WTC11 (cell line): ENCODE measurements around the gene POMGNT2. TPM values are rescaled to one million over a fixed set of nuclear protein-coding genes. Genes with fewer than 3 reads are reported as not detected.

Experiments used
- ATAC-seq: fragments of 200-7000 bp; cut with Tn5 transposase; 2 replicates; pipeline ENCODE4 v1.10.0; 2021; ENCODE audit warnings: mild to moderate bottlenecking, moderate library complexity
- CTCF ChIA-PET: fragments of 300-600 bp; sonication (Branson Sonifier 250); formaldehyde crosslinking; loops from one replicate; lab custom pipeline; 2021; ENCODE audit warnings: antibody characterized with exemption; lab: Charles Lee
- POLR2A ChIA-PET: fragments of 350-600 bp; sonication (Branson Sonifier 250); formaldehyde crosslinking; loops from one replicate; lab custom pipeline; 2021; ENCODE audit warnings: antibody characterized with exemption; lab: Charles Lee
- DNase-seq: peaks from one replicate; pipeline ENCODE4 v3.0.0; 2021; ENCODE audit warnings: low spot score
- H3K27ac Mint-ChIP-seq: 2 replicates; pipeline ENCODE4 v1.8.0; 2021; ENCODE audit warnings: mixed read lengths
- H3K27me3 Mint-ChIP-seq: 2 replicates; pipeline ENCODE4 v1.8.0; 2021; ENCODE audit warnings: low read depth, mild to moderate bottlenecking, moderate library complexity, mixed read lengths
- H3K36me3 Mint-ChIP-seq: 2 replicates; pipeline ENCODE4 v1.8.0; 2021; ENCODE audit warnings: mixed read lengths
- H3K4me1 Mint-ChIP-seq: 2 replicates; pipeline ENCODE4 v1.8.0; 2022; ENCODE audit warnings: mixed read lengths
- H3K4me3 Mint-ChIP-seq: 2 replicates; pipeline ENCODE4 v1.8.0; 2021; ENCODE audit warnings: mild to moderate bottlenecking, moderate library complexity, mixed read lengths
- H3K9me3 Mint-ChIP-seq: 2 replicates; pipeline ENCODE4 v1.8.0; 2021; ENCODE audit warnings: mixed read lengths
- CBFB ChIP-seq: sonication (generic); formaldehyde crosslinking; IDR thresholded peaks from 2 replicates; pipeline ENCODE4 v1.8.1; 2022; ENCODE audit warnings: mild to moderate bottlenecking, low read depth, missing genetic modification reagents
- E2F1 ChIP-seq: sonication (generic); formaldehyde crosslinking; IDR thresholded peaks from 2 replicates; pipeline ENCODE4 v1.8.0; 2022; ENCODE audit warnings: mild to moderate bottlenecking, missing genetic modification reagents
- E2F4 ChIP-seq: sonication (generic); formaldehyde crosslinking; IDR thresholded peaks from 2 replicates; pipeline ENCODE4 v1.8.1; 2022; ENCODE audit warnings: low read depth, mild to moderate bottlenecking, moderate library complexity, missing genetic modification reagents, borderline replicate concordance
- ETV6 ChIP-seq: sonication (generic); formaldehyde crosslinking; IDR thresholded peaks from 2 replicates; pipeline ENCODE4 v1.8.1; 2022; ENCODE audit warnings: mild to moderate bottlenecking, missing genetic modification reagents
- GRHL2 ChIP-seq: fragments of 250-450 bp; sonication (Bioruptor Pico); IDR thresholded peaks from 2 replicates; pipeline ENCODE4 v1.8.0; 2022; ENCODE audit warnings: mild to moderate bottlenecking, moderate library complexity; ENCODE audit not compliant: insufficient replicate concordance, severe bottlenecking
- HMGA2 ChIP-seq: fragments of 250-450 bp; sonication (Bioruptor Pico); IDR thresholded peaks from 2 replicates; pipeline ENCODE4 v1.4.0; 2021; ENCODE audit warnings: mild to moderate bottlenecking, moderate library complexity
- IRF2 ChIP-seq: sonication (generic); formaldehyde crosslinking; IDR thresholded peaks from 2 replicates; pipeline ENCODE4 v1.8.0; 2022; ENCODE audit warnings: low read depth, missing genetic modification reagents, borderline replicate concordance
- NFATC4 ChIP-seq: fragments of 250-450 bp; sonication (Bioruptor Pico); IDR thresholded peaks from 2 replicates; pipeline ENCODE4 v1.9.0; 2021; ENCODE audit warnings: mild to moderate bottlenecking
- NR1H2 ChIP-seq: sonication (generic); formaldehyde crosslinking; IDR thresholded peaks from 2 replicates; pipeline ENCODE4 v1.9.0; 2021; ENCODE audit warnings: mild to moderate bottlenecking, moderate library complexity, missing genetic modification reagents
- NR2C2 ChIP-seq: sonication (generic); formaldehyde crosslinking; IDR thresholded peaks from 2 replicates; pipeline ENCODE4 v1.8.0; 2022; ENCODE audit warnings: mild to moderate bottlenecking, missing genetic modification reagents
- NR3C1 ChIP-seq: sonication (generic); formaldehyde crosslinking; conservative IDR thresholded peaks from 2 replicates; pipeline ENCODE4 v1.8.1; 2023; ENCODE audit warnings: low read depth, mild to moderate bottlenecking, missing genetic modification reagents
- SMAD4 ChIP-seq: sonication (generic); formaldehyde crosslinking; IDR thresholded peaks from 2 replicates; pipeline ENCODE4 v1.8.0; 2022; ENCODE audit warnings: mild to moderate bottlenecking, missing genetic modification reagents
- SOX15 ChIP-seq: fragments of 250-450 bp; sonication (Bioruptor Pico); IDR thresholded peaks from 2 replicates; pipeline ENCODE4 v1.9.0; 2021; ENCODE audit warnings: mild to moderate bottlenecking
- ZBTB43 ChIP-seq: sonication (generic); formaldehyde crosslinking; IDR thresholded peaks from 2 replicates; pipeline ENCODE4 v1.8.1; 2023; ENCODE audit warnings: mild to moderate bottlenecking, missing genetic modification reagents
- ZNF121 ChIP-seq: sonication (generic); formaldehyde crosslinking; IDR thresholded peaks from 2 replicates; pipeline ENCODE4 v1.8.0; 2023; ENCODE audit warnings: missing genetic modification reagents
- ZNF232 ChIP-seq: sonication (generic); formaldehyde crosslinking; IDR thresholded peaks from 2 replicates; pipeline ENCODE4 v1.8.0; 2022; ENCODE audit warnings: mild to moderate bottlenecking, missing genetic modification reagents
- ZNF416 ChIP-seq: fragments of 250-450 bp; sonication (Bioruptor Pico); IDR thresholded peaks from 2 replicates; pipeline ENCODE4 v1.9.0; 2021; ENCODE audit warnings: mild to moderate bottlenecking, inconsistent platforms
- total RNA-seq: library from RNA; stranded (reverse); gene quantifications from 3 replicates; pipeline ENCODE4 v1.2.3, GENCODE V29; 2021
- TF ChIP-seq, protein P1 (sequence below): sonication (generic); formaldehyde crosslinking; IDR thresholded peaks from 2 replicates; pipeline ENCODE4 v1.8.1; 2022; ENCODE audit warnings: mild to moderate bottlenecking, moderate library complexity, missing genetic modification reagents
- TF ChIP-seq, protein P2 (sequence below): sonication (generic); formaldehyde crosslinking; IDR thresholded peaks from 2 replicates; pipeline ENCODE4 v1.8.1; 2022; ENCODE audit warnings: low read depth, missing genetic modification reagents, borderline replicate concordance
- TF ChIP-seq, protein P3 (sequence below): sonication (generic); formaldehyde crosslinking; IDR thresholded peaks from 2 replicates; pipeline ENCODE4 v1.8.1; 2023; ENCODE audit warnings: mild to moderate bottlenecking, missing genetic modification reagents, moderate library complexity
- TF ChIP-seq, protein P4 (sequence below): sonication (generic); formaldehyde crosslinking; IDR thresholded peaks from 2 replicates; pipeline ENCODE4 v1.8.1; 2023; ENCODE audit warnings: mild to moderate bottlenecking, missing genetic modification reagents
- TF ChIP-seq, protein P5 (sequence below): sonication (generic); formaldehyde crosslinking; IDR thresholded peaks from 2 replicates; pipeline ENCODE4 v1.8.1; 2023; ENCODE audit warnings: mild to moderate bottlenecking, moderate library complexity, missing genetic modification reagents

POMGNT2 gene
- total RNA-seq, 1 experiment from 2014 or later: 12.5 TPM

DNA sequence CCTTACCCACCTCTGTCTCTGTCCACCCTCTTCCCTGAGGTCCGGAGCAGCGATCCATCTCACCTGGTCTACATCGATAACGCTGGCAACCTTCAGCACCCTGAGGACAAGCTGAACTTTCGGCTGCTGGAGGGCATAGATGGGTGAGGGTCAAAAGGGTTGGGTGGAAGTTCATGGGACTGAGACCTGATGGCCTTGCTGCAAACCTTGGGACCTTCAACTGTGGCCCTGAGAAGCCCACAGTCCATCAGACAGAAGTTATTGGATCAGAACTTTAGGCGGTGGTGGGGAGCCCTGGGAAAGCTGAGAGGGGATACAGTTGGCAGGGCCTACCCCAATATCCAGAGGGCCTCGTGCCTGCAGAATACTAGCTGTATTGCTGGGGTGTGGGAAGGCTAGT lies 50.5 kb downstream of the POMGNT2 start:
- H3K4me3 Mint-ChIP-seq: no peak overlapping the region
- no peak for ATAC-seq
- ChIA-PET CTCF (interaction anchor here (0.6 to 1.6 kb wide), 3 partner anchors 16 to 101 kb away, joined by 3 to 4 read pairs (median 4); no protein-coding TSS in a partner anchor), POLR2A (no interaction called here)
- TF ChIP-seq, protein P1, sequence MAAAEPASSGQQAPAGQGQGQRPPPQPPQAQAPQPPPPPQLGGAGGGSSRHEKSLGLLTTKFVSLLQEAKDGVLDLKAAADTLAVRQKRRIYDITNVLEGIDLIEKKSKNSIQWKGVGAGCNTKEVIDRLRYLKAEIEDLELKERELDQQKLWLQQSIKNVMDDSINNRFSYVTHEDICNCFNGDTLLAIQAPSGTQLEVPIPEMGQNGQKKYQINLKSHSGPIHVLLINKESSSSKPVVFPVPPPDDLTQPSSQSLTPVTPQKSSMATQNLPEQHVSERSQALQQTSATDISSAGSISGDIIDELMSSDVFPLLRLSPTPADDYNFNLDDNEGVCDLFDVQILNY (CRISPR knock-in tag): no peak
- TF ChIP-seq, protein P2, sequence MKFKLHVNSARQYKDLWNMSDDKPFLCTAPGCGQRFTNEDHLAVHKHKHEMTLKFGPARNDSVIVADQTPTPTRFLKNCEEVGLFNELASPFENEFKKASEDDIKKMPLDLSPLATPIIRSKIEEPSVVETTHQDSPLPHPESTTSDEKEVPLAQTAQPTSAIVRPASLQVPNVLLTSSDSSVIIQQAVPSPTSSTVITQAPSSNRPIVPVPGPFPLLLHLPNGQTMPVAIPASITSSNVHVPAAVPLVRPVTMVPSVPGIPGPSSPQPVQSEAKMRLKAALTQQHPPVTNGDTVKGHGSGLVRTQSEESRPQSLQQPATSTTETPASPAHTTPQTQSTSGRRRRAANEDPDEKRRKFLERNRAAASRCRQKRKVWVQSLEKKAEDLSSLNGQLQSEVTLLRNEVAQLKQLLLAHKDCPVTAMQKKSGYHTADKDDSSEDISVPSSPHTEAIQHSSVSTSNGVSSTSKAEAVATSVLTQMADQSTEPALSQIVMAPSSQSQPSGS (CRISPR knock-in tag): no peak
- no peak for TF ChIP-seq NFATC4 (CRISPR knock-in tag)
- no peak for TF ChIP-seq E2F1
- TF ChIP-seq NR1H2: no peak
- no peak for TF ChIP-seq SMAD4 (CRISPR knock-in tag)
- no peak for TF ChIP-seq E2F4 (CRISPR knock-in tag)
- TF ChIP-seq NR2C2 (CRISPR knock-in tag): no peak
- no peak for TF ChIP-seq HMGA2 (CRISPR knock-in tag)
- no peak for TF ChIP-seq SOX15 (CRISPR knock-in tag)
- no peak for TF ChIP-seq ZNF232 (CRISPR knock-in tag)
- no peak for TF ChIP-seq GRHL2 (CRISPR knock-in tag)
- TF ChIP-seq NR3C1 (CRISPR knock-in tag): no peak
- no peak for TF ChIP-seq ZBTB43 (CRISPR knock-in tag)
- TF ChIP-seq IRF2 (CRISPR knock-in tag): no peak
- TF ChIP-seq ZNF416 (CRISPR knock-in tag): no peak
- no peak for TF ChIP-seq ZNF121
- TF ChIP-seq, protein P3, sequence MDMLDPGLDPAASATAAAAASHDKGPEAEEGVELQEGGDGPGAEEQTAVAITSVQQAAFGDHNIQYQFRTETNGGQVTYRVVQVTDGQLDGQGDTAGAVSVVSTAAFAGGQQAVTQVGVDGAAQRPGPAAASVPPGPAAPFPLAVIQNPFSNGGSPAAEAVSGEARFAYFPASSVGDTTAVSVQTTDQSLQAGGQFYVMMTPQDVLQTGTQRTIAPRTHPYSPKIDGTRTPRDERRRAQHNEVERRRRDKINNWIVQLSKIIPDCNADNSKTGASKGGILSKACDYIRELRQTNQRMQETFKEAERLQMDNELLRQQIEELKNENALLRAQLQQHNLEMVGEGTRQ (CRISPR knock-in tag): no peak
- no peak for TF ChIP-seq ETV6
- peaks cover 14% of the 10 kb centered on the region for H3K36me3 Mint-ChIP-seq
- no peak overlapping the region for H3K27ac Mint-ChIP-seq
- DNase-seq: no peak
- H3K27me3 Mint-ChIP-seq: peaks cover 3% of the 10 kb centered on the region; the same call in 1 of the 2 replicates
- no peaks in the 10 kb centered on the region for H3K4me1 Mint-ChIP-seq
- peaks cover 31% of the 10 kb centered on the region for H3K9me3 Mint-ChIP-seq

GRCh38 chr3:43054754-43055153 lies 51.1 kb downstream of the POMGNT2 start:
- peaks cover 14% of the 10 kb centered on the region for H3K36me3 Mint-ChIP-seq
- ATAC-seq (no peak), DNase-seq (no peak)
- no peak overlapping the region for H3K4me3 Mint-ChIP-seq
- CTCF ChIA-PET: interaction anchor here (1.4 to 1.6 kb wide), 2 partner anchors 93 to 101 kb away, joined by 4 read pairs; no protein-coding TSS in a partner anchor
- peaks cover 3% of the 10 kb centered on the region; the same call in 1 of the 2 replicates for H3K27me3 Mint-ChIP-seq
- H3K4me1 Mint-ChIP-seq: no peaks in the 10 kb centered on the region
- no peak overlapping the region for H3K27ac Mint-ChIP-seq
- peaks cover 33% of the 10 kb centered on the region for H3K9me3 Mint-ChIP-seq
- TF ChIP-seq CBFB (CRISPR knock-in tag): no peak
- TF ChIP-seq SMAD4 (CRISPR knock-in tag): no peak
- TF ChIP-seq, protein P4, sequence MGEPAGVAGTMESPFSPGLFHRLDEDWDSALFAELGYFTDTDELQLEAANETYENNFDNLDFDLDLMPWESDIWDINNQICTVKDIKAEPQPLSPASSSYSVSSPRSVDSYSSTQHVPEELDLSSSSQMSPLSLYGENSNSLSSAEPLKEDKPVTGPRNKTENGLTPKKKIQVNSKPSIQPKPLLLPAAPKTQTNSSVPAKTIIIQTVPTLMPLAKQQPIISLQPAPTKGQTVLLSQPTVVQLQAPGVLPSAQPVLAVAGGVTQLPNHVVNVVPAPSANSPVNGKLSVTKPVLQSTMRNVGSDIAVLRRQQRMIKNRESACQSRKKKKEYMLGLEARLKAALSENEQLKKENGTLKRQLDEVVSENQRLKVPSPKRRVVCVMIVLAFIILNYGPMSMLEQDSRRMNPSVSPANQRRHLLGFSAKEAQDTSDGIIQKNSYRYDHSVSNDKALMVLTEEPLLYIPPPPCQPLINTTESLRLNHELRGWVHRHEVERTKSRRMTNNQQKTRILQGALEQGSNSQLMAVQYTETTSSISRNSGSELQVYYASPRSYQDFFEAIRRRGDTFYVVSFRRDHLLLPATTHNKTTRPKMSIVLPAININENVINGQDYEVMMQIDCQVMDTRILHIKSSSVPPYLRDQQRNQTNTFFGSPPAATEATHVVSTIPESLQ (CRISPR knock-in tag): no peak
- TF ChIP-seq, protein P5, sequence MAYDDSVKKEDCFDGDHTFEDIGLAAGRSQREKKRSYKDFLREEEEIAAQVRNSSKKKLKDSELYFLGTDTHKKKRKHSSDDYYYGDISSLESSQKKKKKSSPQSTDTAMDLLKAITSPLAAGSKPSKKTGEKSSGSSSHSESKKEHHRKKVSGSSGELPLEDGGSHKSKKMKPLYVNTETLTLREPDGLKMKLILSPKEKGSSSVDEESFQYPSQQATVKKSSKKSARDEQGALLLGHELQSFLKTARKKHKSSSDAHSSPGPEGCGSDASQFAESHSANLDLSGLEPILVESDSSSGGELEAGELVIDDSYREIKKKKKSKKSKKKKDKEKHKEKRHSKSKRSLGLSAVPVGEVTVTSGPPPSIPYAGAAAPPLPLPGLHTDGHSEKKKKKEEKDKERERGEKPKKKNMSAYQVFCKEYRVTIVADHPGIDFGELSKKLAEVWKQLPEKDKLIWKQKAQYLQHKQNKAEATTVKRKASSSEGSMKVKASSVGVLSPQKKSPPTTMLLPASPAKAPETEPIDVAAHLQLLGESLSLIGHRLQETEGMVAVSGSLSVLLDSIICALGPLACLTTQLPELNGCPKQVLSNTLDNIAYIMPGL (CRISPR knock-in tag): no peak
- TF ChIP-seq, all 79 proteins: peak for 0
- POLR2A ChIA-PET: no interaction called here
